K562 (cell line): ENCODE measurements around the gene PXN. TPM values are rescaled to one million over a fixed set of nuclear protein-coding genes. Genes with fewer than 3 reads are reported as not detected.
A peak's percentile ranks its signal among the peaks of the same experiment; 100 is the strongest.

Experiments
- CTBP1 ChIP-seq: fragments of 450-650 bp; IDR thresholded peaks from 2 replicates; pipeline ENCODE4 v1.6.1; 2016; ENCODE audit warnings: borderline replicate concordance
- FIP1L1 ChIP-seq: fragments of 200-400 bp; formaldehyde crosslinking; IDR thresholded peaks from 2 replicates; pipeline ENCODE4 v1.6.1; 2018; ENCODE audit warnings: mild to moderate bottlenecking, low read depth, low read length; ENCODE audit not compliant: poor library complexity, severe bottlenecking
- GATAD2B ChIP-seq: fragments of 450-650 bp; IDR thresholded peaks from 2 replicates; pipeline ENCODE4 v1.6.1; 2017; ENCODE audit warnings: mild to moderate bottlenecking, borderline replicate concordance
- MED1 ChIP-seq: sonication (generic); formaldehyde crosslinking; IDR thresholded peaks from 2 replicates; pipeline ENCODE4 v1.8.1; 2023; ENCODE audit warnings: missing genetic modification reagents, borderline replicate concordance
- NFIC ChIP-seq: fragments of 450-650 bp; IDR thresholded peaks from 2 replicates; pipeline ENCODE4 v1.6.1; 2017; ENCODE audit warnings: mild to moderate bottlenecking, inconsistent platforms
- NR2F6 ChIP-seq: fragments of 450-650 bp; formaldehyde crosslinking; IDR thresholded peaks from 2 replicates; pipeline ENCODE4 v1.4.0; 2020; ENCODE audit warnings: mild to moderate bottlenecking
- PURB ChIP-seq: sonication (generic); formaldehyde crosslinking; IDR thresholded peaks from 2 replicates; pipeline ENCODE4 v1.9.0; 2021; ENCODE audit warnings: low read depth, mild to moderate bottlenecking, missing genetic modification reagents
- SIN3A ChIP-seq, 2 experiments: fragments of 150-350 bp in 1 of 2; IDR thresholded peaks; 2 replicates each; pipeline ENCODE4 v1.6.1; 2011 to 2016; ENCODE audit warnings: borderline replicate concordance in 2 of 2, low read depth in 2 of 2, low read length in 2 of 2, mild to moderate bottlenecking in 2 of 2, moderate library complexity in 2 of 2; ENCODE audit not compliant: control insufficient read depth in 1 of 2
- SREBF1 ChIP-seq: fragments of 150-350 bp; IDR thresholded peaks from 2 replicates; pipeline ENCODE4 v1.6.1; 2014; ENCODE audit warnings: antibody characterized with exemption, low read depth, low read length, borderline replicate concordance
- ZNF134 ChIP-seq: fragments of 250-450 bp; sonication (Bioruptor Pico); conservative IDR thresholded peaks from 2 replicates; pipeline ENCODE4 v1.4.0; 2020
- ZNF75A ChIP-seq: fragments of 450-650 bp; formaldehyde crosslinking; IDR thresholded peaks from 2 replicates; pipeline ENCODE4 v1.4.0; 2020; ENCODE audit warnings: mild to moderate bottlenecking
- polyA plus RNA-seq, 8 experiments: library from polyadenylated mRNA; depleted of rRNA in 4 of 8; stranded (reverse) in 5 of 8; unstranded in 3 of 8; fragments of >200 nt; fragmentation: Nextera tagmentation in 2 of 8; fragmentation: Illumina TruSeq in 1 of 8; extraction: Ambion mirVana in 2 of 8; extraction: Trizol in 1 of 8; gene quantifications; 2 replicates each; pipeline versions ENCODE4 v1.2.1 to v1.2.3, GENCODE V29; 2011 to 2014; ENCODE audit warnings: inconsistent platforms in 1 of 8, missing spikeins in 1 of 8
- total RNA-seq, 7 experiments: library from RNA; depleted of rRNA in 6 of 7; stranded (reverse); fragments of >200 nt in 6 of 7; fragmentation: Illumina TruSeq in 2 of 7; extraction: Trizol in 2 of 7; gene quantifications; 2 replicates each; pipeline versions ENCODE4 v1.2.1 to v1.2.3, GENCODE V29; 2011 to 2021; ENCODE audit warnings: low replicate concordance in 1 of 7
- TF ChIP-seq, protein P1 (sequence below): fragments of 250-450 bp; sonication (Bioruptor Pico); IDR thresholded peaks from 2 replicates; pipeline ENCODE4 v1.4.0; 2020; ENCODE audit warnings: mild to moderate bottlenecking, moderate library complexity
- TF ChIP-seq, protein P2 (sequence below), 3 experiments: IDR thresholded peaks in 2 of 3; conservative IDR thresholded peaks in 1 of 3; 2 replicates each; pipeline ENCODE4 v1.5.1; 2011 to 2012; ENCODE audit warnings: low read length in 3 of 3, mild to moderate bottlenecking in 3 of 3, control low read depth in 2 of 3, improper control_type of control experiment in 1 of 3, inconsistent platforms in 1 of 3, low read depth in 1 of 3, mixed read lengths in 1 of 3, moderate library complexity in 1 of 3; ENCODE audit not compliant: insufficient read depth in 2 of 3
- TF ChIP-seq, protein P3 (sequence below), 2 experiments: IDR thresholded peaks; 2 replicates each; pipeline ENCODE4 v1.6.1; 2011; ENCODE audit warnings: borderline replicate concordance in 1 of 2, control low read depth in 1 of 2, low read depth in 1 of 2, low read length in 1 of 2, mild to moderate bottlenecking in 1 of 2, mixed read lengths in 1 of 2, moderate library complexity in 1 of 2; ENCODE audit not compliant: insufficient read depth in 1 of 2, insufficient read length in 1 of 2, poor library complexity in 1 of 2, severe bottlenecking in 1 of 2; ENCODE audit errors: extremely low read depth in 1 of 2
- TF ChIP-seq, protein P4 (sequence below): fragments of 450-650 bp; formaldehyde crosslinking; conservative IDR thresholded peaks from 2 replicates; pipeline ENCODE4 v1.4.0; 2022; ENCODE audit warnings: mild to moderate bottlenecking, missing genetic modification characterization
- TF ChIP-seq, protein P5 (sequence below): sonication (generic); formaldehyde crosslinking; IDR thresholded peaks from 2 replicates; pipeline ENCODE4 v1.8.0; 2022; ENCODE audit warnings: missing genetic modification reagents, mild to moderate bottlenecking, moderate library complexity, borderline replicate concordance

PXN gene
- total and polyA plus RNA-seq, 9 of the 15 experiments (the other 6 are each of a cell fraction or from before 2014, with no cell fraction given), result 4.0 to 74.1 (median 18.6) TPM

DNA sequence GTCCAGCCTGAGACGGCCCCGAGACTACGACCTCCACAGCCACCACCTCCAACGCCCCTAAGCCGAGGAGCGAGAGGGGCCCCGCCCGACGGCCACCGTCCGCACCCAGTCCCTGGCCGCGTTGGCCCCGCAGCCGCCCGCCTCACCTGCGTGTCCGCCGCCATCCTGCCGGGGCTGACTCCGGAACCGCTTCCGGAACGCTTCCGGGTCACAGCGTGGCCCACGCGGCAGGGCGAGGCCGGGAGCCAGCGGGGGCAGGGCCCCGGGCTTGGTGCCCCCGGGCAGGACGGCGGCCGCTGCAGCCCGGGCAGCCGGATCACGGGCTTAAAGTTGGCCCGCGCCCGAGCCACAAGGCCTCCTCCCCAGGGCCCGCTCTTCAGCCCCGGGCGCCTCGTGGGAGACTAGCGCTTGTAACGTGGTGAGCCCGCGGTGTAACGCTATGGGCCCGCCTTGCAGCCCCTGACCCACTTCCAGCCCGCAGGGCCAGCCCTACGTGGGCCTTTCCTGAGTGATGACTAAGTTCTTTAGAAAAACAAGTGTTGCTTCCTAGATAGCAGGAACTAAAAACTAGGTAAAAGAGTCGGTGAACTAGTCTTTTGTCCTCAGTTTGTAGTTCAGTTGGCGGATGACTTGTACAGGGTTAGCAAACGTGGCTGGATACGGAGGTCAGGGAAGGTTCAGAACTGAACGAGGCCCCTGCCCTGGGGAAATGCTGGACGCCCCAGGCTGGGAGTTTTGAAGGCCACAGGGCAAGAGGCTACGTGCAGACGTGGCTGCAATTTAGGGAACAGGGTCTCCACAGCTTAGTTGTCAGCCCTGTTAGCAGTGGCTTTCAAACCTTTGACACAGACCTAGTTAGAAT, 70.8 kb downstream of the PXN start, which contains the start of gene GCN1 (continued):
- TF ChIP-seq, protein P1, sequence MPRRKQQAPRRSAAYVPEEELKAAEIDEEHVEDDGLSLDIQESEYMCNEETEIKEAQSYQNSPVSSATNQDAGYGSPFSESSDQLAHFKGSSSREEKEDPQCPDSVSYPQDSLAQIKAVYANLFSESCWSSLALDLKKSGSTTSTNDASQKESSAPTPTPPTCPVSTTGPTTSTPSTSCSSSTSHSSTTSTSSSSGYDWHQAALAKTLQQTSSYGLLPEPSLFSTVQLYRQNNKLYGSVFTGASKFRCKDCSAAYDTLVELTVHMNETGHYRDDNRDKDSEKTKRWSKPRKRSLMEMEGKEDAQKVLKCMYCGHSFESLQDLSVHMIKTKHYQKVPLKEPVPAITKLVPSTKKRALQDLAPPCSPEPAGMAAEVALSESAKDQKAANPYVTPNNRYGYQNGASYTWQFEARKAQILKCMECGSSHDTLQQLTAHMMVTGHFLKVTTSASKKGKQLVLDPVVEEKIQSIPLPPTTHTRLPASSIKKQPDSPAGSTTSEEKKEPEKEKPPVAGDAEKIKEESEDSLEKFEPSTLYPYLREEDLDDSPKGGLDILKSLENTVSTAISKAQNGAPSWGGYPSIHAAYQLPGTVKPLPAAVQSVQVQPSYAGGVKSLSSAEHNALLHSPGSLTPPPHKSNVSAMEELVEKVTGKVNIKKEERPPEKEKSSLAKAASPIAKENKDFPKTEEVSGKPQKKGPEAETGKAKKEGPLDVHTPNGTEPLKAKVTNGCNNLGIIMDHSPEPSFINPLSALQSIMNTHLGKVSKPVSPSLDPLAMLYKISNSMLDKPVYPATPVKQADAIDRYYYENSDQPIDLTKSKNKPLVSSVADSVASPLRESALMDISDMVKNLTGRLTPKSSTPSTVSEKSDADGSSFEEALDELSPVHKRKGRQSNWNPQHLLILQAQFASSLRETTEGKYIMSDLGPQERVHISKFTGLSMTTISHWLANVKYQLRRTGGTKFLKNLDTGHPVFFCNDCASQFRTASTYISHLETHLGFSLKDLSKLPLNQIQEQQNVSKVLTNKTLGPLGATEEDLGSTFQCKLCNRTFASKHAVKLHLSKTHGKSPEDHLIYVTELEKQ (CRISPR knock-in tag), result no peak
- TF ChIP-seq, protein P2, sequence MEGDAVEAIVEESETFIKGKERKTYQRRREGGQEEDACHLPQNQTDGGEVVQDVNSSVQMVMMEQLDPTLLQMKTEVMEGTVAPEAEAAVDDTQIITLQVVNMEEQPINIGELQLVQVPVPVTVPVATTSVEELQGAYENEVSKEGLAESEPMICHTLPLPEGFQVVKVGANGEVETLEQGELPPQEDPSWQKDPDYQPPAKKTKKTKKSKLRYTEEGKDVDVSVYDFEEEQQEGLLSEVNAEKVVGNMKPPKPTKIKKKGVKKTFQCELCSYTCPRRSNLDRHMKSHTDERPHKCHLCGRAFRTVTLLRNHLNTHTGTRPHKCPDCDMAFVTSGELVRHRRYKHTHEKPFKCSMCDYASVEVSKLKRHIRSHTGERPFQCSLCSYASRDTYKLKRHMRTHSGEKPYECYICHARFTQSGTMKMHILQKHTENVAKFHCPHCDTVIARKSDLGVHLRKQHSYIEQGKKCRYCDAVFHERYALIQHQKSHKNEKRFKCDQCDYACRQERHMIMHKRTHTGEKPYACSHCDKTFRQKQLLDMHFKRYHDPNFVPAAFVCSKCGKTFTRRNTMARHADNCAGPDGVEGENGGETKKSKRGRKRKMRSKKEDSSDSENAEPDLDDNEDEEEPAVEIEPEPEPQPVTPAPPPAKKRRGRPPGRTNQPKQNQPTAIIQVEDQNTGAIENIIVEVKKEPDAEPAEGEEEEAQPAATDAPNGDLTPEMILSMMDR (IDR thresholded peaks at IDR 0.05 in 2 of 3, conservative IDR thresholded peaks at IDR 0.05 in 1 of 3; ENCODE audit: insufficient read depth in 2 of 3, low read depth in 1 of 3, low read length in 3 of 3), result no peak
- peak; percentile 99 for TF ChIP-seq FIP1L1
- TF ChIP-seq SREBF1, result peak; percentile 76; the same call in 1 of the 2 replicates
- TF ChIP-seq SIN3A (IDR thresholded peaks at IDR 0.05; ENCODE audit: borderline replicate concordance in 2 of 2, control insufficient read depth in 1 of 2, low read depth in 2 of 2, low read length in 2 of 2), result peak; percentile 50 to 71; a peak in 2 of 4 replicates
- TF ChIP-seq ZNF134, result no peak
- TF ChIP-seq, protein P3, sequence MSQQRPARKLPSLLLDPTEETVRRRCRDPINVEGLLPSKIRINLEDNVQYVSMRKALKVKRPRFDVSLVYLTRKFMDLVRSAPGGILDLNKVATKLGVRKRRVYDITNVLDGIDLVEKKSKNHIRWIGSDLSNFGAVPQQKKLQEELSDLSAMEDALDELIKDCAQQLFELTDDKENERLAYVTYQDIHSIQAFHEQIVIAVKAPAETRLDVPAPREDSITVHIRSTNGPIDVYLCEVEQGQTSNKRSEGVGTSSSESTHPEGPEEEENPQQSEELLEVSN (IDR thresholded peaks at IDR 0.05; ENCODE audit: borderline replicate concordance in 1 of 2, extremely low read depth in 1 of 2, insufficient read depth in 1 of 2, insufficient read length in 1 of 2, low read depth in 1 of 2, low read length in 1 of 2, poor library complexity in 1 of 2, severe bottlenecking in 1 of 2), result peak; percentile 81 to 87
- TF ChIP-seq, protein P4, sequence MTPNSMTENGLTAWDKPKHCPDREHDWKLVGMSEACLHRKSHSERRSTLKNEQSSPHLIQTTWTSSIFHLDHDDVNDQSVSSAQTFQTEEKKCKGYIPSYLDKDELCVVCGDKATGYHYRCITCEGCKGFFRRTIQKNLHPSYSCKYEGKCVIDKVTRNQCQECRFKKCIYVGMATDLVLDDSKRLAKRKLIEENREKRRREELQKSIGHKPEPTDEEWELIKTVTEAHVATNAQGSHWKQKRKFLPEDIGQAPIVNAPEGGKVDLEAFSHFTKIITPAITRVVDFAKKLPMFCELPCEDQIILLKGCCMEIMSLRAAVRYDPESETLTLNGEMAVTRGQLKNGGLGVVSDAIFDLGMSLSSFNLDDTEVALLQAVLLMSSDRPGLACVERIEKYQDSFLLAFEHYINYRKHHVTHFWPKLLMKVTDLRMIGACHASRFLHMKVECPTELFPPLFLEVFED (CRISPR knock-in tag), result peak; percentile 79
- TF ChIP-seq MED1, result no peak
- TF ChIP-seq NR2F6 (CRISPR knock-in tag), result no peak
- TF ChIP-seq NFIC, result peak; percentile 49
- TF ChIP-seq PURB (CRISPR knock-in tag), result no peak
- peak; percentile 67; the same call in 1 of the 2 replicates for TF ChIP-seq CTBP1
- TF ChIP-seq, protein P5, sequence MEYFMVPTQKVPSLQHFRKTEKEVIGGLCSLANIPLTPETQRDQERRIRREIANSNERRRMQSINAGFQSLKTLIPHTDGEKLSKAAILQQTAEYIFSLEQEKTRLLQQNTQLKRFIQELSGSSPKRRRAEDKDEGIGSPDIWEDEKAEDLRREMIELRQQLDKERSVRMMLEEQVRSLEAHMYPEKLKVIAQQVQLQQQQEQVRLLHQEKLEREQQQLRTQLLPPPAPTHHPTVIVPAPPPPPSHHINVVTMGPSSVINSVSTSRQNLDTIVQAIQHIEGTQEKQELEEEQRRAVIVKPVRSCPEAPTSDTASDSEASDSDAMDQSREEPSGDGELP (CRISPR knock-in tag), result peak; percentile 71
- TF ChIP-seq GATAD2B, result peak; percentile 92; the same call in 1 of the 2 replicates
- TF ChIP-seq ZNF75A, result 0 out of 2 replicates have a peak, but pooled peaks have one; percentile 8
